Measurements from ENCODE around the gene SH2D3C. TPM values are rescaled to one million over a fixed set of nuclear protein-coding genes. Genes with fewer than 3 reads are reported as not detected.
A peak's percentile ranks its signal among the peaks of the same experiment; 100 is the strongest.

The SH2D3C gene
- polyA plus RNA-seq, 2 of the 4 experiments (the other 2 are of a cell fraction), result 0.06 TPM

- peak; percentile 99 for ATAC-seq
- DNase-seq (ENCODE audit: low read depth in 1 of 2, low spot score in 1 of 2), result peak; percentile 98
- CTCF ChIA-PET, result interaction anchor here (1.1 to 1.9 kb wide), 2 partner anchors 16 to 36 kb away, joined by 4 to 8 read pairs; partner anchors contain the start of gene TOR2A
- Histone ChIP-seq H3K4me2 (peak overlapping the region; percentile 73), H3K4me3 (peak overlapping the region; percentile 39), H3K9me3 (no peaks in the 10 kb centered on the region), H3K4me1 (0 out of 3 replicates have a peak, but pooled peaks cover 3% of the 10 kb centered on the region), H3K27ac (peak overlapping the region; percentile 80 to 94)
- 22% methylated on average over 28 of the region's 41 CpGs for WGBS (ENCODE audit: missing lambda C conversion rate)
- no peak for FAIRE-seq
- POLR2A ChIA-PET, result no interaction called here
- peak; percentile 88; the same call in 1 of the 2 replicates for TF ChIP-seq EHF (CRISPR knock-in tag; IDR thresholded peaks at IDR 0.05)
- TF ChIP-seq TP53 (CRISPR knock-in tag; IDR thresholded peaks at IDR 0.05), result peak; percentile 77; the same call in 1 of the 2 replicates
- TF ChIP-seq BHLHE40 (IDR thresholded peaks at IDR 0.05; ENCODE audit: low read depth, low read length), result no peak
- TF ChIP-seq KDM5A (IDR thresholded peaks at IDR 0.05), result no peak
- no peak for TF ChIP-seq REST (IDR thresholded peaks at IDR 0.05)
- TF ChIP-seq FOSB (CRISPR knock-in tag; IDR thresholded peaks at IDR 0.05), result peak; percentile 41; the same call in 1 of the 2 replicates
- no peak for TF ChIP-seq HEYL (CRISPR knock-in tag; IDR thresholded peaks at IDR 0.05)
- no peak for TF ChIP-seq RCOR1 (IDR thresholded peaks at IDR 0.05; ENCODE audit: low read depth, low read length)
- no peak for TF ChIP-seq JUNB (IDR thresholded peaks at IDR 0.05)
- TF ChIP-seq EHMT2 (IDR thresholded peaks at IDR 0.05; ENCODE audit: low read depth), result no peak
- TF ChIP-seq CHD4 (IDR thresholded peaks at IDR 0.05; ENCODE audit: borderline replicate concordance), result no peak; the same call in 1 of the 2 replicates
- TF ChIP-seq CBX8 (IDR thresholded peaks at IDR 0.05), result no peak
- no peak for TF ChIP-seq MAZ (IDR thresholded peaks at IDR 0.05; ENCODE audit: borderline replicate concordance, low read depth, low read length)
- TF ChIP-seq RAD21 (conservative IDR thresholded peaks at IDR 0.05 in 1 of 2, IDR thresholded peaks at IDR 0.05 in 1 of 2), result no peak
- no peak for TF ChIP-seq CEBPB (IDR thresholded peaks at IDR 0.05)
- peak; percentile 87 for TF ChIP-seq ATOH8 (CRISPR knock-in tag; IDR thresholded peaks at IDR 0.05; ENCODE audit: low read depth)
- TF ChIP-seq PHF8 (IDR thresholded peaks at IDR 0.05; ENCODE audit: borderline replicate concordance, low read depth), result no peak
- no peak for TF ChIP-seq HDAC2 (IDR thresholded peaks at IDR 0.05)
- no peak for TF ChIP-seq SMC3 (IDR thresholded peaks at IDR 0.05)
- TF ChIP-seq NR3C1 (IDR thresholded peaks at IDR 0.05), result no peak
- TF ChIP-seq PBX3 (IDR thresholded peaks at IDR 0.05), result no peak
- TF ChIP-seq MYC (IDR thresholded peaks at IDR 0.05; ENCODE audit: borderline replicate concordance, low read length), result no peak
- TF ChIP-seq MAFK (IDR thresholded peaks at IDR 0.05; ENCODE audit: partially characterized antibody), result no peak
- no peak for TF ChIP-seq HES2 (IDR thresholded peaks at IDR 0.05)
- TF ChIP-seq ZFP36 (IDR thresholded peaks at IDR 0.05; ENCODE audit: borderline replicate concordance, partially characterized antibody), result no peak
- TF ChIP-seq BCL3 (IDR thresholded peaks at IDR 0.05), result no peak
- no peak for TF ChIP-seq ZC3H11A (IDR thresholded peaks at IDR 0.05)
- peak; percentile 65 for TF ChIP-seq USF2 (IDR thresholded peaks at IDR 0.05)
- no peak for TF ChIP-seq CBX2 (IDR thresholded peaks at IDR 0.05; ENCODE audit: borderline replicate concordance, low read depth)
- TF ChIP-seq CTCF (IDR thresholded peaks at IDR 0.05), result no peak
Measured at GRCh38 chr9:127698985-127699670, 79.3 kb downstream of the SH2D3C start.

Measured in A549 (cell line).